ENCODE results near the gene APOOL.

Gene APOOL

DNA sequence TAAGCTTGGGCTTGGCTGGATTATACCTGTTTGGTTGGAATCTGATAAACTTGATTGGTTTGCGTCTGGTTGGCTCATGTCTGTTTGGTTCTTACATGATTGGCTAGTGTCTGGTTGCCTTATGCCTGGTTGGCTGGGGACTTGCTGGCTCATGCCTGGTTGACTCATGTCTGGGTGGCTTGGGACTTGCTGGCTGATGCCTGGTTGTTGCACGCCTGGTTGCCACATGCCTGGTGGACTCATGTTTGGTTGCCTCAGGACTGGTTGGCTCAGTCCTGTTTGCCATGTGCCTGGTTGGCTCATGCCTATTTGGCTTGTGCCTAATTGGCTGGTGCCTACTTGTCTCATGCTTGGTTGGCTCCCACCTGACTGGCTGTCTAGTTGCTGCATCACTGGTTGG, 104.5 kb downstream of the APOOL start:
- TF ChIP-seq CTCF (IDR thresholded peaks at IDR 0.05; ENCODE audit: low read depth, low read length, missing control alignments), result no peak
- no peak overlapping the region for H3K4me3 ChIP-seq (ENCODE audit: low read depth, low read length)

GRCh38 chrX:85109235-85109634, 105.6 kb downstream of the APOOL start:
- TF ChIP-seq CTCF (IDR thresholded peaks at IDR 0.05; ENCODE audit: low read depth, low read length, missing control alignments), result no peak
- no peak overlapping the region for H3K4me3 ChIP-seq (ENCODE audit: low read depth, low read length)
- in situ Hi-C loops (cut with HindIII; ENCODE audit: low sequenced_read_pairs), result no loop called here
- DNase-seq (ENCODE audit: low read depth), result no peak

More for the DNA sequence above, 104.5 kb downstream of the APOOL start:
- in situ Hi-C loops (cut with HindIII; ENCODE audit: low sequenced_read_pairs), result no loop called here
- no peak for DNase-seq (ENCODE audit: low read depth)

DNA sequence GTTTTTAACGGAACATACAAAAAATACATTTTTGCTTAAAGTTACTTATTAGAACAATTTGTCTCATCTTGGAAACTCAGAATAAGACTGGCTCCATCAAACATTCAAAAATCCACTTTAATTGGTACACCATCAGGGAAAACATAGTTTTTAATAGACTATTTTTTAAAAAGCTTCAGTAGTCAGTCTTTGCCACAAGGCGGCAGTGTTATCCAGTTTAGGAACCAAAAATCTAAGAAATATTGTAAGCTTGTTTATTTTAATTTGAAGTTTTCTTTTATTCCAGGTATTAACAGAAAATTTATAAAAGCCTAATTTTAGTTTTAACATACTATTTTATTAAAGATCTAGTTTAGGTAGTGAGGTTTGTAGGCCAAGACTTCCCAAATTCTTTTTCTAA, 107.7 kb downstream of the APOOL start:
- no peak for DNase-seq (ENCODE audit: low read depth)
- peak; percentile 64 for TF ChIP-seq CTCF (IDR thresholded peaks at IDR 0.05; ENCODE audit: low read depth, low read length, missing control alignments)
- H3K4me3 ChIP-seq (ENCODE audit: low read depth, low read length), result no peak overlapping the region
- in situ Hi-C loops (cut with HindIII; ENCODE audit: low sequenced_read_pairs), result no loop called here

- TF ChIP-seq CTCF (IDR thresholded peaks at IDR 0.05; ENCODE audit: low read depth, low read length, missing control alignments), result no peak
- no peak overlapping the region for H3K4me3 ChIP-seq (ENCODE audit: low read depth, low read length)
- in situ Hi-C loops (cut with HindIII; ENCODE audit: low sequenced_read_pairs), result no loop called here
- DNase-seq (ENCODE audit: low read depth), result no peak
These were observed 108.6 kb downstream of the APOOL start for GRCh38 chrX:85112293-85112692.

GRCh38 chrX:85113746-85114145, 110.1 kb downstream of the APOOL start:
- in situ Hi-C loops (cut with HindIII; ENCODE audit: low sequenced_read_pairs), result no loop called here
- TF ChIP-seq CTCF (IDR thresholded peaks at IDR 0.05; ENCODE audit: low read depth, low read length, missing control alignments), result no peak
- no peak overlapping the region for H3K4me3 ChIP-seq (ENCODE audit: low read depth, low read length)
- DNase-seq (ENCODE audit: low read depth), result no peak

DNA sequence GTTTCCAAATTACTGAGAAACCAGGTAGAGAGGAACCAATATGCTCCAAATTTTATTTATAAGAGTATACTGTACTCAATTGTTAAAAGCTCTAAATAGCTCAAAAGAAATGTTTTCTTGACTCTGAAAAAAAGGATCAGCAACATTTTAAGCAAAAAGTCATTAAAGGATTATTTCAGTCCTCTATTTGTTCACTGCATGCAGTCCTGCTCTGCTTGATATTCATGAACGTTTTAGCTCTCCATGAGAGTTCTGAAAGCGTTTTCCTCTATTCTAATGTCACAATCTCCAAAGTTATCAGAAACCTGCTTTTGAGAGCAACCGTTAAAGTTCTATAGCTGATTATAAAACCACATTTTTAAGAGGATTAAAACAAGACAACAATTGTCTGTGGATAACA, 110.5 kb downstream of the APOOL start:
- no peak for DNase-seq (ENCODE audit: low read depth)
- in situ Hi-C loops (cut with HindIII; ENCODE audit: low sequenced_read_pairs), result no loop called here
- TF ChIP-seq CTCF (IDR thresholded peaks at IDR 0.05; ENCODE audit: low read depth, low read length, missing control alignments), result no peak
- H3K4me3 ChIP-seq (ENCODE audit: low read depth, low read length), result no peak overlapping the region

- in situ Hi-C loops (cut with HindIII; ENCODE audit: low sequenced_read_pairs), result no loop called here
- H3K4me3 ChIP-seq (ENCODE audit: low read depth, low read length), result no peak overlapping the region
- TF ChIP-seq CTCF (IDR thresholded peaks at IDR 0.05; ENCODE audit: low read depth, low read length, missing control alignments), result no peak
- no peak for DNase-seq (ENCODE audit: low read depth)
These were observed 111.1 kb downstream of the APOOL start for GRCh38 chrX:85114776-85115175.
